ENCODE measurements around the gene CRABP2. TPM values are rescaled to one million over a fixed set of nuclear protein-coding genes. Genes with fewer than 3 reads are reported as not detected.

The CRABP2 gene
- total RNA-seq, 1 experiment from 2014 or later: 209 TPM

DNA sequence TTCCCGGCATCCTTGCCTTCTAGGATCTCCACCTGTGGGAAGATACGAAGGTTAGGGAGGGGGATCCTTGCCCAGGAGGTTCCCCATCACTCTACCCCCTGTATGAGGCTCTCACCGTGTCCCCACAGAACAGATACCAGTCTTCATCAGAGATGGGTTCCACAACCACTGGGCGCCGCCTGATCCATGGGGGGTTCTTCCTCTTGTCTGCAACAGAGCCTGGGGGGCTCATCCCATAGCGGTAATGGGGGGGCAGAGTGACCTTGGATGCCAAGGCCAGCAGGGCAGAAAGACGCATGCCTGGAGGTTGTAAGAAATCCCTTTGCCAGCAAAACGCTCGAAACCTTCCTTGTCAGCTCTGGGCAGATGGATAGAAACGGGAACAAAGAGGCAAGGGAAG, 33.0 kb upstream of the CRABP2 start:
- CTCF ChIA-PET: interaction anchor here (1.1 to 1.3 kb wide), 2 partner anchors 12 to 49 kb away, joined by 4 to 5 read pairs; no protein-coding TSS in a partner anchor
- POLR2A ChIA-PET: interaction anchor here (1.2 kb wide), 1 partner anchor 10 kb away, joined by 3 read pairs; the partner anchor contains the start of genes ISG20L2 and METTL25B

More for the DNA sequence above, 33.0 kb upstream of the CRABP2 start:
- RAD21 ChIA-PET (ENCODE audit: low non-redundant PET in 1 of 2, low total read pairs in 2 of 2, uncharacterized antibody in 2 of 2, unreplicated experiment in 2 of 2): no interaction called here
- Histone ChIP-seq H3K9me2 (ENCODE audit: insufficient read depth) (no peaks in the 10 kb centered on the region), H3K4me1 (ENCODE audit: control insufficient read depth in 1 of 2, insufficient read depth in 2 of 2, low read length in 2 of 2) (peaks cover 11 to 16% of the 10 kb centered on the region in 2 experiments), H3K79me2 (ENCODE audit: insufficient read depth, low read length) (peaks cover 30% of the 10 kb centered on the region), H3K4me3 (replicated peaks in 1 of 2; ENCODE audit: low read depth in 1 of 2, low read length in 2 of 2) (no peak overlapping the region), H2AFZ (ENCODE audit: low read depth, low read length, poor library complexity, severe bottlenecking) (no peak overlapping the region), H3K9me3 (ENCODE audit: control insufficient read depth in 1 of 2, insufficient read depth in 1 of 2, low read depth in 1 of 2, low read length in 2 of 2) (no peaks in the 10 kb centered on the region), H3K4me2 (ENCODE audit: low read length) (no peak overlapping the region), H4K20me1 (ENCODE audit: insufficient read depth) (no peaks in the 10 kb centered on the region), H3K27ac (ENCODE audit: low read depth, low read length) (no peak overlapping the region), H3K36me3 (ENCODE audit: control insufficient read depth in 1 of 2, insufficient read depth in 2 of 2, low read length in 2 of 2) (peaks cover 19 to 22% of the 10 kb centered on the region in 2 experiments; a peak in 3 of 4 replicates), H3K9ac (ENCODE audit: low read length) (no peak overlapping the region), H3K27me3 (ENCODE audit: insufficient read depth, low read length) (no peaks in the 10 kb centered on the region)
- DNase-seq (ENCODE audit: low read depth, low spot score) (no peak), ATAC-seq (no peak)
- no peak for TF ChIP-seq ZNF274 (IDR thresholded peaks at IDR 0.05; ENCODE audit: low read depth, low read length)
- TF ChIP-seq, protein P1, sequence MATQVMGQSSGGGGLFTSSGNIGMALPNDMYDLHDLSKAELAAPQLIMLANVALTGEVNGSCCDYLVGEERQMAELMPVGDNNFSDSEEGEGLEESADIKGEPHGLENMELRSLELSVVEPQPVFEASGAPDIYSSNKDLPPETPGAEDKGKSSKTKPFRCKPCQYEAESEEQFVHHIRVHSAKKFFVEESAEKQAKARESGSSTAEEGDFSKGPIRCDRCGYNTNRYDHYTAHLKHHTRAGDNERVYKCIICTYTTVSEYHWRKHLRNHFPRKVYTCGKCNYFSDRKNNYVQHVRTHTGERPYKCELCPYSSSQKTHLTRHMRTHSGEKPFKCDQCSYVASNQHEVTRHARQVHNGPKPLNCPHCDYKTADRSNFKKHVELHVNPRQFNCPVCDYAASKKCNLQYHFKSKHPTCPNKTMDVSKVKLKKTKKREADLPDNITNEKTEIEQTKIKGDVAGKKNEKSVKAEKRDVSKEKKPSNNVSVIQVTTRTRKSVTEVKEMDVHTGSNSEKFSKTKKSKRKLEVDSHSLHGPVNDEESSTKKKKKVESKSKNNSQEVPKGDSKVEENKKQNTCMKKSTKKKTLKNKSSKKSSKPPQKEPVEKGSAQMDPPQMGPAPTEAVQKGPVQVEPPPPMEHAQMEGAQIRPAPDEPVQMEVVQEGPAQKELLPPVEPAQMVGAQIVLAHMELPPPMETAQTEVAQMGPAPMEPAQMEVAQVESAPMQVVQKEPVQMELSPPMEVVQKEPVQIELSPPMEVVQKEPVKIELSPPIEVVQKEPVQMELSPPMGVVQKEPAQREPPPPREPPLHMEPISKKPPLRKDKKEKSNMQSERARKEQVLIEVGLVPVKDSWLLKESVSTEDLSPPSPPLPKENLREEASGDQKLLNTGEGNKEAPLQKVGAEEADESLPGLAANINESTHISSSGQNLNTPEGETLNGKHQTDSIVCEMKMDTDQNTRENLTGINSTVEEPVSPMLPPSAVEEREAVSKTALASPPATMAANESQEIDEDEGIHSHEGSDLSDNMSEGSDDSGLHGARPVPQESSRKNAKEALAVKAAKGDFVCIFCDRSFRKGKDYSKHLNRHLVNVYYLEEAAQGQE (IDR thresholded peaks at IDR 0.05; ENCODE audit: low read depth): no peak
- TF ChIP-seq POLR2AphosphoS5 (IDR thresholded peaks at IDR 0.05; ENCODE audit: low read depth, low read length): no peak
- no peak for TF ChIP-seq RAD21 (IDR thresholded peaks at IDR 0.05; ENCODE audit: low read depth)
- TF ChIP-seq FOSL1 (IDR thresholded peaks at IDR 0.05; ENCODE audit: low read depth): no peak
- no peak for TF ChIP-seq EZH2 (IDR thresholded peaks at IDR 0.05)
- no peak for TF ChIP-seq ELF1 (IDR thresholded peaks at IDR 0.05; ENCODE audit: borderline replicate concordance, low read depth)
- no peak for TF ChIP-seq JUND (IDR thresholded peaks at IDR 0.05)
- TF ChIP-seq, protein P2, sequence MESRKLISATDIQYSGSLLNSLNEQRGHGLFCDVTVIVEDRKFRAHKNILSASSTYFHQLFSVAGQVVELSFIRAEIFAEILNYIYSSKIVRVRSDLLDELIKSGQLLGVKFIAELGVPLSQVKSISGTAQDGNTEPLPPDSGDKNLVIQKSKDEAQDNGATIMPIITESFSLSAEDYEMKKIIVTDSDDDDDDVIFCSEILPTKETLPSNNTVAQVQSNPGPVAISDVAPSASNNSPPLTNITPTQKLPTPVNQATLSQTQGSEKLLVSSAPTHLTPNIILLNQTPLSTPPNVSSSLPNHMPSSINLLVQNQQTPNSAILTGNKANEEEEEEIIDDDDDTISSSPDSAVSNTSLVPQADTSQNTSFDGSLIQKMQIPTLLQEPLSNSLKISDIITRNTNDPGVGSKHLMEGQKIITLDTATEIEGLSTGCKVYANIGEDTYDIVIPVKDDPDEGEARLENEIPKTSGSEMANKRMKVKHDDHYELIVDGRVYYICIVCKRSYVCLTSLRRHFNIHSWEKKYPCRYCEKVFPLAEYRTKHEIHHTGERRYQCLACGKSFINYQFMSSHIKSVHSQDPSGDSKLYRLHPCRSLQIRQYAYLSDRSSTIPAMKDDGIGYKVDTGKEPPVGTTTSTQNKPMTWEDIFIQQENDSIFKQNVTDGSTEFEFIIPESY (IDR thresholded peaks at IDR 0.05; ENCODE audit: extremely low read depth, insufficient replicate concordance, low read length): no peak
- intact Hi-C loops (cut with micrococcal nuclease): no loop called here
- BruUV-seq (replicated peaks): no TSS peak

Measured in HCT116 (cell line).